Upper lobe of left lung (tissue), 4 donors: Measurements from ENCODE around the gene SYK.

Source experiments
- CTCF ChIP-seq, 6 experiments: fragments of 450-650 bp in 4 of 6; fragments of 200-600 bp in 2 of 6; sonication (generic) in 2 of 6; IDR thresholded peaks; one replicate each; pipeline ENCODE4 v1.5.1; 2016 to 2019; ENCODE audit warnings: antibody characterized with exemption in 6 of 6
- EP300 ChIP-seq, 4 donors: sonication (generic); formaldehyde crosslinking; IDR thresholded peaks; one replicate each; pipeline ENCODE4 v1.5.1; 2017; ENCODE audit warnings: antibody characterized with exemption in 4 of 4, control low read depth in 2 of 4
- POLR2A ChIP-seq, 4 donors: fragments of 450-650 bp; IDR thresholded peaks; one replicate each; pipeline ENCODE4 v1.5.1; 2016 to 2017; ENCODE audit warnings: antibody characterized with exemption in 4 of 4, mild to moderate bottlenecking in 2 of 4
- POLR2AphosphoS5 ChIP-seq, 2 donors: sonication (generic); formaldehyde crosslinking; IDR thresholded peaks; one replicate each; pipeline ENCODE4 v1.5.1; 2017; ENCODE audit warnings: antibody characterized with exemption in 2 of 2

- no peak for TF ChIP-seq EP300 (IDR thresholded peaks at IDR 0.05)
- no peak for TF ChIP-seq POLR2A (IDR thresholded peaks at IDR 0.05)
- no peak for TF ChIP-seq CTCF (IDR thresholded peaks at IDR 0.05)
- no peak for TF ChIP-seq POLR2AphosphoS5 (IDR thresholded peaks at IDR 0.05)
These were observed 88.7 kb downstream of the SYK start for GRCh38 chr9:90890146-90890810.
